ENCODE measurements around the gene NLRP14.

- TF ChIP-seq ZNF707 (tag by site-specific recombination; IDR thresholded peaks at IDR 0.05) (no peak), CTCF (tag by site-specific recombination; IDR thresholded peaks at IDR 0.05) (no peak), ZNF670 (tag by site-specific recombination; IDR thresholded peaks at IDR 0.05; ENCODE audit: low read depth) (no peak), SP2 (tag by site-specific recombination; IDR thresholded peaks at IDR 0.05) (no peak), ATF2 (tag by site-specific recombination; IDR thresholded peaks at IDR 0.05; ENCODE audit: low read depth) (no peak), ZNF830 (tag by site-specific recombination; IDR thresholded peaks at IDR 0.05; ENCODE audit: low read depth) (no peak), MEIS1 (CRISPR knock-in tag; IDR thresholded peaks at IDR 0.05; ENCODE audit: borderline replicate concordance) (no peak), PBX3 (CRISPR knock-in tag; IDR thresholded peaks at IDR 0.05) (no peak), ZNF239 (tag by site-specific recombination; IDR thresholded peaks at IDR 0.05) (no peak), ZNF398 (tag by site-specific recombination; IDR thresholded peaks at IDR 0.05) (no peak), PRDM4 (tag by site-specific recombination; IDR thresholded peaks at IDR 0.05) (no peak), GLI2 (tag by site-specific recombination; IDR thresholded peaks at IDR 0.05; ENCODE audit: borderline replicate concordance, low read depth) (no peak), YY1 (tag by site-specific recombination; IDR thresholded peaks at IDR 0.05) (no peak), HOXA7 (CRISPR knock-in tag; IDR thresholded peaks at IDR 0.05; ENCODE audit: borderline replicate concordance) (no peak)
Observed at GRCh38 chr11:6995703-6996102, 24.6 kb upstream of the NLRP14 start.

All from HEK293 (cell line).